ENCODE measurements around the gene OTUD7B.
A peak's percentile ranks its signal among the peaks of the same experiment; 100 is the strongest.
"Not testable (repeated sequence)": the region's sequence is repeated elsewhere in the genome, so short reads cannot be mapped to it uniquely, and the experiment has no call there.

The OTUD7B gene

GRCh38 chr1:150010393-150011115 lies at the start of gene OTUD7B:
TSS of gene OTUD7B (minus strand) at chr1:150010726. CDS start at chr1:149977510, 33,216 bp downstream.
- no peak within 1 kb of the TSS; a peak in 1 of 22 replicates for H3K9ac ChIP-seq
- H3K36me3 ChIP-seq, result no peaks in the 10 kb centered on the region
- peaks cover 47 to 95% (median 62%) of the 10 kb centered on the region in 11 experiments for H3K27me3 ChIP-seq
- peak within 1 kb of the TSS in 7 of 11 experiments; percentile 2 to 61 (median 22); a peak in 10 of 22 replicates for H3K4me2 ChIP-seq
- peaks cover 0 to 17% (median 0%) of the 10 kb centered on the region in 11 experiments; a peak in 2 of 22 replicates for H4K20me1 ChIP-seq
- peaks cover 0 to 6% (median 0%) of the 10 kb centered on the region in 10 experiments; a peak in 3 of 20 replicates for H3K4me1 ChIP-seq
- peaks cover 0 to 15% (median 11%) of the 10 kb centered on the region in 11 experiments; a peak in 19 of 22 replicates for H3K9me3 ChIP-seq (replicated peaks in 1 of 11)
- TF ChIP-seq Cebpa-rat (IDR thresholded peaks at IDR 0.05), result no peak
- H3K4me3 ChIP-seq, result peak within 1 kb of the TSS in 5 of 10 experiments; percentile 18 to 52 (median 46); a peak in 9 of 20 replicates
- H3K27ac ChIP-seq, result no peak within 1 kb of the TSS

DNA sequence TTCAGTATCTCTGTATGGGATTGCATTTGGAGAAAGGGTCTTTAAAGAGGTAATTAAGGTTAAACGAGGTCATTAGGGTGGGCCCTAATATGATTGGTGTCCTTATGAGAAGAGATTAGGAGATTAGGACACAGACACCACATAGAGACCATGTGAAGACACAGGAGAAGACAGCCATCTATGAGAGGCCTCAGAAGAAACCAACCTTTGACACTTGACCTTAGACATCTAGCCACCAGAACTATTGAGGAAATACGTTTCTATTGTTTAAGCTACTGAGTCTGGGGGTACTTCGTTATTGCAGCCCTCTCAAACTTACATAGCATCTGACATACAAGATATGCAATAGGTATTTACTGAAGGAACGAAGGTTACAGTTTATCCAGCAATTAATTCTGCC lies 49.7 kb upstream of the OTUD7B start:
- Histone ChIP-seq H3K4me2 (no peak overlapping the region), H3K4me3 (no peak overlapping the region), H3K9ac (no peak overlapping the region), H4K20me1 (no peaks in the 10 kb centered on the region), H3K36me3 (no peaks in the 10 kb centered on the region), H3K27ac (no peak overlapping the region), H3K27me3 (no peaks in the 10 kb centered on the region), H3K9me3 (replicated peaks in 1 of 11) (peaks cover 0 to 5% (median 0%) of the 10 kb centered on the region in 11 experiments; a peak in 2 of 22 replicates), H3K4me1 (peaks cover 7 to 22% (median 11%) of the 10 kb centered on the region in 10 experiments)
- no peak for TF ChIP-seq Cebpa-rat (IDR thresholded peaks at IDR 0.05)

DNA sequence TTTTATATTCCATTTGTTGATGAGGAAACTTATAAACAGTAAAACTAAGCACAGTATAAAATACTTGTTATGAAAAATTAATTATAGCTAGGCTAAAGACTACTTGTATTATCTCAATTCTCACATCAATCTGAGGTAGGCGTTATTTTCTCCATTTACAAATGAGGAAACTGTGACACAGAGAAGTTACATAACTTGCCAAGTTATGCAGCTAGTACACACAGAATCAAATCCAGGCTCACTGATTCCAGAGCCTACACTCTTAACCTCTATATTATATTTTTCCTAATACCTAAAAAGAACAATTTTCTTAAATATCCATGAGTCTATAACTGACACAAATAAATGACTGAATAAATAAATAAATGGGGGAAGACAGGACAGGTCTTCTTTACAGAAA lies 45.9 kb upstream of the OTUD7B start:
- Histone ChIP-seq H3K4me1 (peaks cover 17 to 46% (median 32%) of the 10 kb centered on the region in 10 experiments), H3K27me3 (no peaks in the 10 kb centered on the region), H3K4me2 (peak overlapping the region in 1 of 11 experiments; percentile 9; a peak in 1 of 22 replicates), H3K9ac (no peak overlapping the region), H4K20me1 (no peaks in the 10 kb centered on the region), H3K27ac (no peak overlapping the region), H3K4me3 (no peak overlapping the region), H3K36me3 (no peaks in the 10 kb centered on the region), H3K9me3 (replicated peaks in 1 of 11) (peaks cover 0 to 5% (median 0%) of the 10 kb centered on the region in 11 experiments; a peak in 2 of 22 replicates)
- TF ChIP-seq Cebpa-rat (IDR thresholded peaks at IDR 0.05), result no peak

DNA sequence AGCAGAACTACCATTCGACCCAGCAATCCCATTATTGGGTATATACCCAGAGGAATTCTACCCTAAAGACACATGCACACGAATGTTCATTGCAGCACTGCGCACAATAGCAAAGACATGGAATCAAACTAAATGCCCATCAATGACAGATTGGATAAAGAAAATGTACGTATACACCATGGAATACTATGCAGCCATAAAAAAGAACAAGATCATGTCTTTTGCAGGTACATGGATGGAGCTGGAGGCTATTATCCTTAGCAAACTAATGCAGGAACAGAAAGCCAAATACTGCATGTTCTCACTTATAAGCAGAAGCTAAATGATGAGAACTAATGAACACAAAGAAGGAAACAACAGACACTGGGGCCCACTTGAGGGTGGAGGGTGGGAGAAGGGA lies 45.0 kb upstream of the OTUD7B start:
- not testable (repeated sequence) for H3K4me3 ChIP-seq; H3K36me3 ChIP-seq; H4K20me1 ChIP-seq; H3K9ac ChIP-seq; H3K27me3 ChIP-seq; H3K4me2 ChIP-seq; H3K9me3 ChIP-seq (replicated peaks in 1 of 11); H3K27ac ChIP-seq
- H3K4me1 ChIP-seq, result peaks cover 17 to 53% (median 37%) of the 10 kb centered on the region in 10 experiments

DNA sequence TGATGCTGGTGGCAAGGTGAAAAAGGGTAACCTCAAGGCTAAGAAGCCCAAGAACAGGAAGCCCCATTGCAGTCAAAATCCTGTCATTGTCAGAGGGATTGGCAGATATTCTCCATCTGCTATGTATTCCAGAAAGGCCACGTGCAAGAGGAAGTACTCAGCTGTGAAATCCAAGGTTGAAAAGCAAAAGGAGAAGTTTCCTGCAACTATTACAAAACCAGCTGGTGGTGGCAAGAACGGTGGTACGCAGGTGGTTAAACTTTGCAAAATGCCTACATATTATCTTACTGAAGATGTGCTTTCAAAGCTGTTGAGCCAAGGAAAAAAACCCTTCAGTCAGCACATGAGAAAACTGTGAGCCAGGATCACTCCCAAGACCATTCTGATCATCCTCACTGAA lies 43.4 kb upstream of the OTUD7B start:
- Histone ChIP-seq H3K9ac (peak overlapping the region in 6 of 11 experiments; percentile 3 to 56 (median 28); a peak in 8 of 22 replicates), H3K4me2 (peak overlapping the region; percentile 5 to 70 (median 58); a peak in 20 of 22 replicates), H3K9me3 (replicated peaks in 1 of 11) (peaks cover 0 to 5% (median 0%) of the 10 kb centered on the region in 11 experiments; a peak in 2 of 22 replicates)

DNA sequence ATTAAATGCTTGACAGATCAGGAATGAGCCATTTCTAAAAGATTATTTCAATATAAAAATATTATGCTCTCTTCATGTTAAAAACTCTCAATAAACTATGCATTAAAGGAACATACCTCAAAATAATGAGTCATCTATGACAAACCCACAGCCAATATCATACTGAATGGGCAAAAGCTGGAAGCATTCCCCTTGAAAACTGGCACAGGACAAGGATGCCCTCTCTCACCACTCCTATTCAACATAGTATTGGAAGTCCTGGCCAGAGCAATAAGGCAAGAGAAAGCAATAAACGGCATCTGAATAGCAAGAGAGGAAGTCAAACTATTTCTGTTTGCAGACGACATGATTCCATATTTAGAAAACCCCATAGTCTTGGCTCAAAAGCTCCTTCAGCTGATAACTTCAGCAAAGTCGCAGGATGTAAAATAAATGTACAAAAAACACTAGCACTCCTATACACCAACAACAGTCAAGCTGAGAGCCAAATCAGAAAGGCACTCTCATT lies 41.4 kb upstream of the OTUD7B start:
- Histone ChIP-seq H3K4me2 (peak overlapping the region; percentile 30 to 67 (median 54)), H3K9ac (peak overlapping the region in 1 of 11 experiments; percentile 14; a peak in 1 of 22 replicates), H3K27ac (peak overlapping the region in 1 of 11 experiments; percentile 24; a peak in 2 of 22 replicates), H3K4me1 (peaks cover 17 to 53% (median 37%) of the 10 kb centered on the region in 10 experiments)
- H3K9me3 ChIP-seq (replicated peaks in 1 of 11); H4K20me1 ChIP-seq; H3K36me3 ChIP-seq; H3K4me3 ChIP-seq; H3K27me3 ChIP-seq: not testable (repeated sequence)

More for the DNA sequence above, 43.4 kb upstream of the OTUD7B start:
- Histone ChIP-seq H3K27me3 (no peaks in the 10 kb centered on the region), H3K4me1 (peaks cover 17 to 53% (median 37%) of the 10 kb centered on the region in 10 experiments), H3K4me3 (no peak overlapping the region), H3K36me3 (no peaks in the 10 kb centered on the region), H4K20me1 (no peaks in the 10 kb centered on the region), H3K27ac (peak overlapping the region in 9 of 11 experiments; percentile 16 to 73 (median 67); a peak in 16 of 22 replicates)
- peak in 7 of 11 experiments; percentile 46 to 76 (median 72); a peak in 12 of 22 replicates for TF ChIP-seq Cebpa-rat (IDR thresholded peaks at IDR 0.05)

- 0 out of 22 replicates have a peak, but pooled peaks of 1 of the 11 experiments have one; percentile 11 for TF ChIP-seq Cebpa-rat (IDR thresholded peaks at IDR 0.05)
- H3K27me3 ChIP-seq, result no peaks in the 10 kb centered on the region
These were observed 40.5 kb upstream of the OTUD7B start for GRCh38 chr1:150051089-150051373.

GRCh38 chr1:150049926-150050325 lies 39.4 kb upstream of the OTUD7B start:
- Histone ChIP-seq H3K27ac (no peak overlapping the region), H4K20me1 (no peaks in the 10 kb centered on the region), H3K36me3 (no peaks in the 10 kb centered on the region), H3K4me3 (no peak overlapping the region), H3K9ac (no peak overlapping the region), H3K4me1 (peaks cover 17 to 42% (median 35%) of the 10 kb centered on the region in 10 experiments), H3K9me3 (replicated peaks in 1 of 11) (no peaks in the 10 kb centered on the region), H3K27me3 (no peaks in the 10 kb centered on the region), H3K4me2 (no peak overlapping the region)
- no peak for TF ChIP-seq Cebpa-rat (IDR thresholded peaks at IDR 0.05)

More at GRCh38 chr1:150051089-150051373, 40.5 kb upstream of the OTUD7B start:
- no peak overlapping the region for H3K27ac ChIP-seq
- no peaks in the 10 kb centered on the region for H4K20me1 ChIP-seq
- H3K9ac ChIP-seq, result no peak overlapping the region
- H3K9me3 ChIP-seq (replicated peaks in 1 of 11), result peaks cover 0 to 5% (median 0%) of the 10 kb centered on the region in 11 experiments; a peak in 2 of 22 replicates
- H3K4me3 ChIP-seq, result no peak overlapping the region
- peak overlapping the region in 9 of 11 experiments; percentile 10 to 53 (median 31); a peak in 9 of 22 replicates for H3K4me2 ChIP-seq
- H3K36me3 ChIP-seq, result no peaks in the 10 kb centered on the region
- H3K4me1 ChIP-seq, result peaks cover 17 to 47% (median 35%) of the 10 kb centered on the region in 10 experiments

- Histone ChIP-seq H3K4me2 (no peak overlapping the region), H3K9me3 (replicated peaks in 1 of 11) (no peaks in the 10 kb centered on the region), H3K27me3 (peaks cover 0 to 16% (median 0%) of the 10 kb centered on the region in 11 experiments; a peak in 3 of 22 replicates), H3K9ac (no peak overlapping the region), H4K20me1 (no peaks in the 10 kb centered on the region), H3K4me1 (no peaks in the 10 kb centered on the region), H3K4me3 (no peak overlapping the region), H3K27ac (no peak overlapping the region), H3K36me3 (no peaks in the 10 kb centered on the region)
- no peak for TF ChIP-seq Cebpa-rat (IDR thresholded peaks at IDR 0.05)
These were observed 23.8 kb upstream of the OTUD7B start for GRCh38 chr1:150034336-150034735.
